ENCODE data around the gene SNRNP48. TPM values are rescaled to one million over a fixed set of nuclear protein-coding genes. Genes with fewer than 3 reads are reported as not detected.

SNRNP48 gene
- total RNA-seq, 1 donor from 2014 or later, result 11.4 TPM

DNA sequence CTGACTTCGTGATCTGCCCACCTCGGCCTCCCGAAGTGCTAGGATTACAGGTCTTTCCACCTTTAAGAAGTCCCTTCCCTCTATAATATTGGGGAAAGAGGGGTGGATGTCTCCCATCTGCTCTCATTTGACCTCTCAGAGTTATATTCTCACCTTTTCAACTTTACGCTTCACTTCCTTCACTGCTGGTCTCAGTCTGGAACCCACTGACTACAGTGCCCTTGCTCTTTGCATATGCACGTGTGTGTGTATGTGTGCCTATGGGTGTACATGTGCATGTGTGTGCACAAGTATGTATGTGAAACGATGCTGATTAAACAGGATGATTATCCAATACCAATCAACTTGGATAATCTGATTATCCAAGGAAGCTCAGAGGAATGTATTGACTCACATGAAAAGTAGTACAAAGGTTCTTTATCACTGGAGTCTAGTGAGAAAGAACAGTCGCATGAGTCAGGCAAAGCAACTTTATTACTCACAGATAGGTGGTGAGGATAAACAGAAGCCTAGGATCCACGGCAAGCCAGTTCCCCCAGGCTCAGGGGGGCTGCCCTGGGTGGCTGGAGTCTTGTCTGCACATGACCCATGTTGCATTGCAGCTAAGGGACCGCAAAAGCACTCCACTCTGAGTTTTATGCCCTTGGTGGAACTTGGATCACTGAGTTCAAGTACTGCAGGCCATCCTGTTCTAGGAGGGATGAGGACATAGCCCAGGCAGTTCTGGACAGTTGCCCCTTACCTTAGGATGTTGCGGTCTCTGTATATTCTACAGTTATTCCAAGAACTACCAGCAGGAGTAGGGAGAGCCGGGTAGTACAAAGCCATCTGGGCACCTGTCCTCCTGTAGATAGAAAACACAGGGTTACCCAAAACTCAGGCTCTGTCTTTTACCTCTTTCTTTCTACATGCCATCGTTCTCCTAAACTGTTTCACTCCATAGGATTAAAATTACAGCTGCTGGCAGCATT, 50.9 kb downstream of the SNRNP48 start:
- DNase-seq (ENCODE audit: low read depth in 2 of 2), result no peak

DNA sequence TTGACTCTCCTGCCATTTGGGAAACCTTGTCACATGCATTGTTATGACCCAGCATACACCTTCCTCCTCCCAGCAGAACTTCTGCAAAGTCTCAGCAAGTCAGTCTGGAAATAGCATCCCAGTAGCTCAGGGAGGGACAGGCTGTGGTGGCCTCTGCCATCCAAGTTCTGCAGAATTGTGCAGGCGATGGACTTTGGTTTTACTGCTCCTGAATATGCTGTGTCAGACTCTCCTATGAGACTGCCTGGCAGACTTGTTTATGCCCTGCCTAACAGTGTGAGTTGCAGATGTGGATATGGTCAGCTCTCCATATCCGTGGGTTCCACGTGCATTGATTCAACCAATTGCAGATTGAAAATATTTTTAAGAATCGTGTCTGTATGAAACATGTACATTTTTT, 52.8 kb downstream of the SNRNP48 start:
- DNase-seq (ENCODE audit: low read depth in 2 of 2), result no peak

DNA sequence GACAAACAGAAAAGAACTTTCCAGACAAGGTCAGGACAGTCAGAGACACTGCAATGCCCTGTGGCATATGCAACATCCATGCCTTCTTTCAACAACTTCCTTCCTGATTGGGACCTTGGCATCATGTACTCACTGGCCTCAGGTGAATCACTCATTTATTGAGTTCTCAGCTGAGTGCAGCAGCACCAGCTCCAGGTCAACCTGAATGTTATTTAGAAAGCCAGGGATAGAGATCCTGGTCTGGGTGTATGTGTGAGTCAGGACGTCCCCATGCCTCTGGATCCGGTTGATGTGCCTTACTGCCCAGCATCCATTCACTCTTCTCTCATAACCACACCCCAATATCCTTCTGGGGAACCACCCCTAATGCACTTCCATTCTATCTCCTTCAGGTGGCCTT, 54.4 kb downstream of the SNRNP48 start:
- peak in 1 of 2 donors; percentile 2 for DNase-seq (ENCODE audit: low read depth in 2 of 2)

DNA sequence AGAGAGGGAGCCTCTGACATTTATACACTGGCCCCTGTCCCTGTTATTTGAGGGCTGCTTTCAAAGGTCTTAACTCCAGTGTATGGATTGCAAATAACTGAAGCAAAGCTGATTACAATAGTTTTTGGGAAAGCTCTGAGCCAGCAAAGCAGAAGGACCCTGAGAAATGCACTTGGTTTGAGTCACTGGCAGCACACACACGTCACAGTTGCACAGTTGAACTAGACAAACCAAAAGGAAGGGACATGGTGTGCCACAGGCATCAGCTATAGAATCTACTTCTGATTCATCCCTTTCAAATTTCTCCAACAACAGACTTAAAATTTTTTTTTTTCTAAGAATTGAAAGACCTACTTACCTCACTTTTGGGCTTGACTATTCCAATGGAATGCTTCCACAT, 56.4 kb downstream of the SNRNP48 start:
- DNase-seq (ENCODE audit: low read depth in 2 of 2), result no peak

DNA sequence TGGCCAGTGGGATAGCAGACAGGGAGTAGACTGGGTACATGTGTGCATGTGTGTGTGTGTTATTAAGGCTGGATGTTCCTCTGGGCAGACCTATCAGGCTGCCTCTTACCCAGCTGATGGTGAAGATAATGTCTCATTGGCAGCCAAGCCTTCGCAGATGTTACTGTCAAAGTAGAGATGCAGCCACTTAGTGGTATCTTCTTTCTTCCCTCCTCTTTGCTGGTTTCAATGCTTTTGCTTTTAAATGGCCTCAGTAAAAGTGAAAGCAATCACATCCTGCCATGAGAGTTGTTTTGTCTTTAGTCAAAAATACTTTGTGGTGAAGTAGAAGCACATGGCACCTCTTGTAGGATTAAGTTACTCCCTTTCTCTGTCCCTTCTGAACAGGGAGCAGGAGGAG, 57.5 kb downstream of the SNRNP48 start:
- no peak for DNase-seq (ENCODE audit: low read depth in 2 of 2)

DNA sequence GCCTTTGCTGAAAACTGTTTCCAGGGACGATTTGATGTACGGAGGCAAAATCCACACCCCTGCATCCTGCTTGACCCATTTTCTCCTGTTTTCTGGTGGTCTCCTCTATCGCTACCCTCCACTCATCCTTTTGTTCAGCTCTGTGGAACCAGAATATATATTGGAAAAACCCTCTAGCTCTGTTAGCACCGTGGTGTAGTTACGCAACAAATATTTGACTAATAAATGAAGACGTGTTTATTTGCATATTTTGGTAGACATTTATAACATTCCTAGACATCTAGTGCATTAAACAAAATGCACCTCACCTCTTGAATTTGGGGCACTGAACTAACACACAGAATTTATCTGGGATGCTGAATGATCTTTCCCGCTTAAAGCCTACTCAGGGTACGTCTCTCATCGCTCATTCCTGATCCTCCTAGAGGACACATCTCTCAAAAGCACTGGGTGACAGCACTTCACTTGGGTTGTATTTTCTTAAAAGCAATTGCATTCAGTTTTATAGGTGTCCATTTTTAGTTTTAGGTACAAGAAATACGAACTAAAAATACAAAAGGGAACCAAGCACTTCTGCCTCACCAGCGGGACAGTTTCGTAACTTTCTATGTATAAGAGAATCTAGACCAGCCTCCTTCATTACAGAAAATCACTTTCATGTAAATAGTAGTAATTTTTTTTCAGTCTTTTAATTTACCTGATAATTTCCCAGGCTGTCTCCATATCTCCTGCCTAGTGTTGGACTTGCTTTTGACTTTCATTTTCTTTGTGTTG, 59.2 kb downstream of the SNRNP48 start:
- DNase-seq (ENCODE audit: low read depth in 2 of 2), result no peak

DNA sequence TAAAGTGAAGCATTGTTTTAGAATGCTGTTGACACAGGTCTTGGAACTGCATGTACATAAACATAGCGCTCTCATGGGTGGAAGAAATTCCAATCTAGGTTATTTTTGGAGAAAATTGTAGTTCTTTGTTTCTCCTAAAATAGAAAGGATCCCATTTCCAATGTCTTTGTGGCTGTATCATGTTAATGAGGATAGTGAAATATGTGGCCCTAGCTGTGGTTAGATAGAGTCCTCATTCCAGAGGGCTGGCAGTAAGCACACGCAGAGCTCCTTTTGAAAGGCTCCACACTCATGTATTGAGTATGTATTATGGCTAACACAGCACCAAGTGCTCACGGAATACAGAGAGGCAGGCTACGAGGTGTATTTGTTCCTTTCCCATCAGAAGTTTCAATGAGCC, 60.9 kb downstream of the SNRNP48 start:
- no peak for DNase-seq (ENCODE audit: low read depth in 2 of 2)

DNA sequence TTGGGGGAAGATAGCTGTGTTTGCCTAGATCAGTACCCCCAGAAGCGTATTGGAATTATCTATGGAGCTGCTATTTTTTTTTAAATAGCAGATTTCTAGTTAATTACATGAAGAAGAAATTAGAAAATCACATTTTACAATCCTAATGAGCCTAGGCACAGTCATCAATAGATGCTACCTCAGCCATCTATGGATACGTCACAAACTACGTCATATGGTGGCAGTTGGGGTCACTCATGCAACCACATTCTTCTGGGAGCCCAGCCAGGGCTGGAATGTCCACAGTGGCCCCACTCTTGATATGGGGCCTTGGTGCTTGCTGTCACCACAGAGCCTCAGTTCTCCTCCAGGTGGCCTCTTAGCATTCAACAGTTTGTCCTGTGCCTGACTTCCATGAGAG, 63.0 kb downstream of the SNRNP48 start:
- no peak for DNase-seq (ENCODE audit: low read depth in 2 of 2)

DNA sequence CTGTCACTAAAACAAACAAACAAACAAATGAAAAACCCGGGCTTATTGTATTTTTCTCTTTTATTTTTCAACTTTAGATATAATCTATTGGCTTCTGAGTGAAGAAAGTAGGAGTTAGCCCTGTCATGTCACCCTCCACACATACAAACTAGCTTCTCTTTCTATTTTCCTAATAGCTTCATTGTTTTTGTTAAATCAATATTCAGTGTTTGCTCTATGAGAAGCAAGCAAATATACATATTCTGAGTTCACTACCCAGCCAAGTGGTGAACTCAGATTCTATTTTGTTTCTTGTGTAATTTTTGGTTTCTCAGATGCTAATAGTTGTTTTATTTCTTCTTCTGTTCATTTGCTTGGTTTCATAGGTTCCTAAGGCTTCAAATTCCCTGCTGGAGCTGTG, 66.4 kb downstream of the SNRNP48 start:
- DNase-seq (ENCODE audit: low read depth in 2 of 2), result no peak

DNA sequence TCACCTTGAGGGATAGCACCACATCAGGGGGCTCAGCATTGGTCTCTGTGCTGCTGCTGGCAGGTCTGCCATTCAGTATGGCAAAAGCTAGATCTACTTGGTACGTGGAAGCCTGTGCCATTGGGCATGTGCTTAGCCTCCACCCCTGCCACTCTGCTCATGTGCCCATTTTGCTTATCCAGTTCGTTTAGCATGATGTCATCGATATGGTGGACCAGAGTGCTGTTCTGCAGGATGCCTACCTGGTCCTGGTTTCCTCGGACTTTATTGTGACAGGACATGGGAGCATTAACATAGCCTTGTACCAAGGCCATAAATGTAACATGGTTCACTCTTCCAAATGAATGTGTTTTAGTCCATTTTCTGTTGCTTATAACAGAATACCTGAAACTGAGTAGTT, 68.5 kb downstream of the SNRNP48 start:
- DNase-seq (ENCODE audit: low read depth in 2 of 2), result no peak

DNA sequence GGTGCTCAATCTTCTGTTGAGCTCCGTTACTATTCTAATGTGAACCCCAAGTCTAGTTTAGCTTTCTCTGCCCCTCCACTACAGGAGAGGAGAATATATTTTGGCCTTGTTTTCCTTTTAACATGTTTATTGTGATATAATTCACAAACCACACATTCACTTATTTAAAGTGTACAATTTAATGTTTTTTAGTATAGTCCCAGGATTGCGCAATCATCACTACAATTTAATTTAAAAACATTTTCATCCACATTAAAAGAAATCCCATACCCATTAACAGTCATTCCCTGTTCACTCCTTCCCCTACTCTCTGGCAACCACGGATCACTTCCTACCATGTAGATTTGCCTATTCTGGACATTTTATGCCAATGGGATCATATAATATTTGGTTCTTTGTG, 71.4 kb downstream of the SNRNP48 start:
- no peak for DNase-seq (ENCODE audit: low read depth in 2 of 2)

Other genes with a start within 250 kb of the SNRNP48 start
- under 0.01 and 0.13 TPM in 2 replicates for gene CAGE1, start 200.5 kb upstream of the SNRNP48 start, total RNA-seq
- gene RIOK1, start 200.4 kb upstream of the SNRNP48 start, total RNA-seq, result 16.6 and 17.3 TPM in 2 replicates
- 42.4 and 88.0 TPM in 2 replicates for gene DSP, start 48.5 kb upstream of the SNRNP48 start, total RNA-seq
- 72.8 and 153 TPM in 2 replicates for gene BMP6, start 135.9 kb downstream of the SNRNP48 start, total RNA-seq